ENCODE measurements around the gene GPC5. TPM values are rescaled to one million over a fixed set of nuclear protein-coding genes. Genes with fewer than 3 reads are reported as not detected.

Gene GPC5
- total and polyA plus RNA-seq, 11 donors, result 0.14 to 2.9 (median 0.84) TPM; not detected in 1

- peaks cover 0 to 6% (median 0%) of the 10 kb centered on the region in 12 donors for H3K9me3 ChIP-seq
- DNase-seq (no peak), ATAC-seq (peak in 2 of 4 donors; percentile 50 to 61)
- H3K4me1 ChIP-seq, result no peaks in the 10 kb centered on the region
- no peak overlapping the region for H3K27ac ChIP-seq
- no peak overlapping the region for H3K4me3 ChIP-seq
- intact Hi-C loops (cut with DNase I), result no loop called here
- no peaks in the 10 kb centered on the region for H3K27me3 ChIP-seq
- no peaks in the 10 kb centered on the region for H3K36me3 ChIP-seq
- TF ChIP-seq, protein P1, sequence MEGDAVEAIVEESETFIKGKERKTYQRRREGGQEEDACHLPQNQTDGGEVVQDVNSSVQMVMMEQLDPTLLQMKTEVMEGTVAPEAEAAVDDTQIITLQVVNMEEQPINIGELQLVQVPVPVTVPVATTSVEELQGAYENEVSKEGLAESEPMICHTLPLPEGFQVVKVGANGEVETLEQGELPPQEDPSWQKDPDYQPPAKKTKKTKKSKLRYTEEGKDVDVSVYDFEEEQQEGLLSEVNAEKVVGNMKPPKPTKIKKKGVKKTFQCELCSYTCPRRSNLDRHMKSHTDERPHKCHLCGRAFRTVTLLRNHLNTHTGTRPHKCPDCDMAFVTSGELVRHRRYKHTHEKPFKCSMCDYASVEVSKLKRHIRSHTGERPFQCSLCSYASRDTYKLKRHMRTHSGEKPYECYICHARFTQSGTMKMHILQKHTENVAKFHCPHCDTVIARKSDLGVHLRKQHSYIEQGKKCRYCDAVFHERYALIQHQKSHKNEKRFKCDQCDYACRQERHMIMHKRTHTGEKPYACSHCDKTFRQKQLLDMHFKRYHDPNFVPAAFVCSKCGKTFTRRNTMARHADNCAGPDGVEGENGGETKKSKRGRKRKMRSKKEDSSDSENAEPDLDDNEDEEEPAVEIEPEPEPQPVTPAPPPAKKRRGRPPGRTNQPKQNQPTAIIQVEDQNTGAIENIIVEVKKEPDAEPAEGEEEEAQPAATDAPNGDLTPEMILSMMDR (IDR thresholded peaks at IDR 0.05), result no peak
- no peak for TF ChIP-seq POLR2A (IDR thresholded peaks at IDR 0.05)
Measured at GRCh38 chr13:91744284-91744683, 345.9 kb downstream of the GPC5 start.

- Histone ChIP-seq H3K4me1 (no peaks in the 10 kb centered on the region), H3K36me3 (no peaks in the 10 kb centered on the region), H3K27me3 (no peaks in the 10 kb centered on the region), H3K4me3 (no peak overlapping the region), H3K27ac (no peak overlapping the region), H3K9me3 (peaks cover 0 to 6% (median 0%) of the 10 kb centered on the region in 12 donors)
- DNase-seq (no peak), ATAC-seq (no peak)
- TF ChIP-seq, protein P1 (IDR thresholded peaks at IDR 0.05), result no peak
- TF ChIP-seq POLR2A (IDR thresholded peaks at IDR 0.05), result no peak
- intact Hi-C loops (cut with DNase I), result no loop called here
- WGBS, 4 donors, result 14 to 20% (median 16%) methylated on average over 3 of the region's 3 CpGs
Measured at GRCh38 chr13:91745967-91746366, 347.5 kb downstream of the GPC5 start.

- intact Hi-C loops (cut with DNase I), result no loop called here
- no peak for TF ChIP-seq POLR2A (IDR thresholded peaks at IDR 0.05)
- TF ChIP-seq, protein P1 (IDR thresholded peaks at IDR 0.05), result no peak
- H3K36me3 ChIP-seq, result no peaks in the 10 kb centered on the region
- H3K27ac ChIP-seq, result no peak overlapping the region
- H3K4me3 ChIP-seq, result no peak overlapping the region
- H3K4me1 ChIP-seq, result no peaks in the 10 kb centered on the region
- ATAC-seq (no peak), DNase-seq (no peak)
- no peaks in the 10 kb centered on the region for H3K27me3 ChIP-seq
- peaks cover 0 to 6% (median 0%) of the 10 kb centered on the region in 12 donors for H3K9me3 ChIP-seq
- WGBS, 4 donors, result 28 to 46% (median 40%) methylated on average over 2 of the region's 2 CpGs
Measured at GRCh38 chr13:91747186-91747585, 348.8 kb downstream of the GPC5 start.

GRCh38 chr13:91748416-91749089 lies 350.1 kb downstream of the GPC5 start:
- no peak for ATAC-seq
- no peak overlapping the region for H3K4me3 ChIP-seq
- DNase-seq, result no peak
- H3K36me3 ChIP-seq, result no peaks in the 10 kb centered on the region
- H3K9me3 ChIP-seq, result peaks cover 0 to 6% (median 0%) of the 10 kb centered on the region in 12 donors
- no peaks in the 10 kb centered on the region for H3K27me3 ChIP-seq
- WGBS, 4 donors, result 96 to 97% (median 96%) methylated on average over 4 of the region's 4 CpGs
- no peak overlapping the region for H3K27ac ChIP-seq
- no peaks in the 10 kb centered on the region for H3K4me1 ChIP-seq
- intact Hi-C loops (cut with DNase I), result no loop called here
- no peak for TF ChIP-seq POLR2A (IDR thresholded peaks at IDR 0.05)
- TF ChIP-seq, protein P1 (IDR thresholded peaks at IDR 0.05), result no peak
